Inflammatory macrophage treated with lipopolysaccharide for 4 hours (primary cell): ENCODE results near the gene CNDP2.

Source experiments
- DNase-seq: peaks from one replicate; pipeline ENCODE4 v3.0.0-alpha.2; 2020

CNDP2 gene

DNA sequence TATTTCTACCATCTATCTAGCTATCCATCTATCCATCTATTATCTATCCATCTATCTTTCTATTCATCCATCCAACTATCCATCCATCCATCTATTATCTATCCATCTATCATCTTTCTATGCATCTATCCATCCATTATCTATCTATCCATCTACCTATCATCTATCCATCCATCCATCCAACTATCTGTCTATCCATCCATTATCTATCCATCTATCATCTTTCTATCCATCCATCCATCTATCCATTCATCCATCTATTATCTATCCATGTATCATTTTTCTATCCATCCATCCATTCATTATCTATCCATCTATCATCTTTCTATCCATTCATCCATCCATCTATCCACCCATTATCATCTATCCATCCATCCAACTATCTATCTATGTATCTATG lies 76.9 kb downstream of the CNDP2 start:
- no peak for DNase-seq
